ENCODE results near the gene ZNF219. TPM values are rescaled to one million over a fixed set of nuclear protein-coding genes. Genes with fewer than 3 reads are reported as not detected.
"Not testable (repeated sequence)": the region's sequence is repeated elsewhere in the genome, so short reads cannot be mapped to it uniquely, and the experiment has no call there.

ZNF219 gene
- total RNA-seq, 1 donor from 2014 or later: 11.0 TPM

DNA sequence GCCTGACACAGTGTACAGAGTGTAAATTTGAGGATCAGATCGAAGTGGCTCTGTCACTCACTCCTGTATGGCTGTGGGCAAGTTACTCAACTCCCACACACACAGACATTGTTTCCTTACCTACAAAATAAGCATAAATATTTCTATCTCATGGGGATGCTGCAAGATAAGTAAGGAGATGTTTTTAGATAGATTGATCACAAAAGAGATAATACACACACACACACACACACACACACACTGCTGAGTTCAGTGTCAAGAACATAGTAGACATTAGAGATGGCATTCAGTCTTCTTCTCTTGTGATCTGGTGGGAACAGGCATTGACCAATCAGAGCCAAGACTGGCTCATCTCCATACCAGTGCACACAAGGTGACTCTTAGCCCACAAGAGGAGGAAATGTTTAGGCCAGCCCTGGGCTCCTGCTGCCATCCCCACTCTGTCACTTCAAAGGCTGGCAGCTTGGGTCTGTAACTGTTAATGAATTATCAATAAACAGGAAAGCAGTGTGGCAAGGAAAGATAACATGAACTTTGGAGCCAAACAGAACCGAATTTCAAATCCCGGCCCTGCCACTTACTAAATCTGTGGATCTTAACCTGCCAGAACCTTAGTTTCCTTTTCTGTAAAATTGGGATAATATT lies 44.2 kb downstream of the ZNF219 start:
- intact Hi-C loops (cut with micrococcal nuclease): no loop called here
- DNase-seq (ENCODE audit: low spot score): no peak
- H3K36me3 Mint-ChIP-seq (ENCODE audit: low read depth): no peaks in the 10 kb centered on the region
- H3K9me3 Mint-ChIP-seq: no peaks in the 10 kb centered on the region
- H3K27me3 Mint-ChIP-seq (ENCODE audit: low read depth): peaks cover 8% of the 10 kb centered on the region
- H3K4me1 Mint-ChIP-seq (ENCODE audit: low read depth): peaks cover 2% of the 10 kb centered on the region
- no peak overlapping the region for H3K27ac Mint-ChIP-seq
- H3K4me3 Mint-ChIP-seq (ENCODE audit: low read depth): no peak overlapping the region

DNA sequence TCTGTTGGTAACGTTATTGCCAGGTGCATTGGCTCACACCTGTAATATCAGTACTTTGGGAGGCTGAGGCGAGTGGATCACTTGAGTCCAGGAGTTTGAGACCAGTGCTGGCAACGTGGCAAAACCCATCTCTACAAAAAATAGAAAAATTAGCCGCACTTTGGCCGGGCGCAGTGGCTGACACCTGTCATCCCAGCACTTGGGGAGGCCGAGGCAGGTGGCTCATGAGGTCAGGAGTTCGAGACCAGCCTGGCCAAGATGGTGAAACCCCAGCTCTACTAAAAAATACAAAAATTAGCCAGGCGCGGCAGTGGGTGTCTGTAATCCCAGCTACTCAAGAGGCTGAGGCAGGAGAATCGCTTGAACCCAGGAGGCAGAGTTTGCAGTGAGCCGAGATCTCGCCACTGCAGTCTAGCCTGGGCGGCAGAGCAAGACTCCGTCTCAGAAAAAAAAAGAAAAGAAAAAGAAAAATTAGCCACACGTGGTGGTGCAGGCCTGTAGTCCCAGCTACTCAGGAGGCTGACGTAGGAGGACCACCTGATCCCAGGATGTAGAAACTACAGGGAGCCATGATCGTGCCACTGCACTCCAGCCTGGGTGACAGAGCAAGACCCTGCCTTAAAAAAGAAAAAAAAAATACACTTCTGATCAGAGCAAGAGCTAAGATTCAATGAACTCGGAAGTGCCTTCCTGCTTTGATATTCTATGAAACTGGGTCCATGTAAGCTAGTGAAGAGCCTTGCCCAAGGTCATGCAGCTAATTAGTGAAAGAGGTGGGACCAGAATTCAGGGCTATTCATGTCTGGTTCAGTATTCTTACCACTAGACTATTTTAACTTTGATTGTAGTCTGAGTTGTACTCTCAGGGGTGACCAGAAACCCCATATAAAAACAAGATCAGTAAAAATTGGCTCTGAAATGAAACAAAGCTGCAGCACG lies 45.0 kb downstream of the ZNF219 start:
- Mint-ChIP-seq H3K27ac (no peak overlapping the region), H3K27me3 (ENCODE audit: low read depth) (peaks cover 14% of the 10 kb centered on the region), H3K4me1 (ENCODE audit: low read depth) (peaks cover 2% of the 10 kb centered on the region), H3K4me3 (ENCODE audit: low read depth) (no peak overlapping the region), H3K36me3 (ENCODE audit: low read depth) (no peaks in the 10 kb centered on the region), H3K9me3 (no peaks in the 10 kb centered on the region)
- no peak for DNase-seq (ENCODE audit: low spot score)
- intact Hi-C loops (cut with micrococcal nuclease): no loop called here

- Mint-ChIP-seq H3K9me3 (no peaks in the 10 kb centered on the region), H3K36me3 (ENCODE audit: low read depth) (no peaks in the 10 kb centered on the region)
Measured at GRCh38 chr14:21050597-21050996, 47.9 kb downstream of the ZNF219 start.

DNA sequence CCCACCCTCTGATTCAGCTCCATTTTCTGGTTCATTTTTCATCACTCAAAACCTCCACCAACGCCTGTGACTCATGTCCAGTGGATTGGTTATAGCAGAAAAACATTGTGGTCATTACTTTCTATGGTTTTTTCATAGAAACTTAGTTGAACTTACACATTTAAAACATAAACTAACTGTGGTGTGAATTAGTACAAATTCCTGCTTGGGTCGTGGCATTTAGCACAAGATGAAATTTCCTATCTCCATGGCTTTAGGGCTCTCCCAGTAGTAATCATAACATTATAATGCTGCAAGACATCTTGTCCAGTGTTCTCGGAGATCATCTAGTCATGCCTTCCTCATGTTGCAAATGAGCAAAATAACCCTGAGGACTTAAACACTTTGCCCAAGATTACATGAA lies 49.2 kb downstream of the ZNF219 start:
- H3K36me3 Mint-ChIP-seq (ENCODE audit: low read depth): no peaks in the 10 kb centered on the region
- H3K27ac Mint-ChIP-seq: no peak overlapping the region
- H3K9me3 Mint-ChIP-seq: no peaks in the 10 kb centered on the region
- intact Hi-C loops (cut with micrococcal nuclease): no loop called here
- H3K4me3 Mint-ChIP-seq (ENCODE audit: low read depth): no peak overlapping the region
- peaks cover 29% of the 10 kb centered on the region for H3K27me3 Mint-ChIP-seq (ENCODE audit: low read depth)
- peaks cover 2% of the 10 kb centered on the region for H3K4me1 Mint-ChIP-seq (ENCODE audit: low read depth)
- DNase-seq (ENCODE audit: low spot score): no peak

More at GRCh38 chr14:21050597-21050996, 47.9 kb downstream of the ZNF219 start:
- no peak for DNase-seq (ENCODE audit: low spot score)
- peaks cover 16% of the 10 kb centered on the region for H3K27me3 Mint-ChIP-seq (ENCODE audit: low read depth)
- no peak overlapping the region for H3K27ac Mint-ChIP-seq
- H3K4me1 Mint-ChIP-seq (ENCODE audit: low read depth): peaks cover 2% of the 10 kb centered on the region
- intact Hi-C loops (cut with micrococcal nuclease): no loop called here
- H3K4me3 Mint-ChIP-seq (ENCODE audit: low read depth): no peak overlapping the region

GRCh38 chr14:21048638-21049037 lies 49.8 kb downstream of the ZNF219 start:
- Mint-ChIP-seq H3K4me1 (ENCODE audit: low read depth) (peaks cover 4% of the 10 kb centered on the region), H3K9me3 (no peaks in the 10 kb centered on the region), H3K36me3 (ENCODE audit: low read depth) (no peaks in the 10 kb centered on the region), H3K4me3 (ENCODE audit: low read depth) (no peak overlapping the region), H3K27me3 (ENCODE audit: low read depth) (peaks cover 29% of the 10 kb centered on the region), H3K27ac (no peak overlapping the region)
- intact Hi-C loops (cut with micrococcal nuclease): no loop called here
- no peak for DNase-seq (ENCODE audit: low spot score)

GRCh38 chr14:21047378-21047781 lies 51.1 kb downstream of the ZNF219 start:
- no peaks in the 10 kb centered on the region for H3K36me3 Mint-ChIP-seq (ENCODE audit: low read depth)
- no peak overlapping the region for H3K4me3 Mint-ChIP-seq (ENCODE audit: low read depth)
- no peaks in the 10 kb centered on the region for H3K9me3 Mint-ChIP-seq
- DNase-seq (ENCODE audit: low spot score): no peak
- H3K4me1 Mint-ChIP-seq (ENCODE audit: low read depth): peaks cover 4% of the 10 kb centered on the region
- intact Hi-C loops (cut with micrococcal nuclease): no loop called here
- H3K27ac Mint-ChIP-seq: no peak overlapping the region
- peaks cover 31% of the 10 kb centered on the region for H3K27me3 Mint-ChIP-seq (ENCODE audit: low read depth)

DNA sequence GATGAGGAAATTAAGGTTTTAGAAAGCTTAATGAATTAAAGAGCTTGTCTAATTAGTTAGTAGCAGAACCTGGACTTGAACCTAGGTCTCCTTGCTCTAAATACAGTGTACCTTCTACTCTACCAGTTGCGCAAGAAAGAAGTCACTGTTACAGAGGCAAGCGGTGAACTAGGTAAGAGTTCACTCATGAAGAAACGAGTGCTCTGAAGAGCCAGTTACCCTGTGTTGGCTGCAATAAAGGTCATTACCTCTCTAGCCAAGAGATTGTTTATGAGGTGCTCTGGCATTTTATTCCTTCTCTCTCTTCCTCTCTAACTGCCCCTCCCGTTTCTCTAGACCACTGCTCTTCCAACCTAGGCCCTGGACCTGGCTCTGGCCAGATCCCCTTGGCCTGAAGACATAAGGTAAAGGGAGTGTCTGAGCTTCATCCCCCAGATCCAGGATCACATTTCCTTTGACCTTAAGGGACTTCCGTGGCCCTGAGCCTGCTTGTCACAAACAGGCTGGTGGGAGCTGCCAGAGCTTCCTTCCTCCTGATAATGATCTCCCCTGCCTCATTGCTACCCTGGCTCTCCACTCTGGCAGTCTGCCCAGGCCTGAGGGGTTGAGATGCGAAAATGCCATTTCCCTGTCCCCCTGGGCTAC lies 54.4 kb downstream of the ZNF219 start:
- no peak overlapping the region for H3K27ac Mint-ChIP-seq
- H3K9me3 Mint-ChIP-seq: no peaks in the 10 kb centered on the region
- intact Hi-C loops (cut with micrococcal nuclease): no loop called here
- no peaks in the 10 kb centered on the region for H3K36me3 Mint-ChIP-seq (ENCODE audit: low read depth)
- no peak for DNase-seq (ENCODE audit: low spot score)
- H3K4me1 Mint-ChIP-seq (ENCODE audit: low read depth): peaks cover 2% of the 10 kb centered on the region
- no peak overlapping the region for H3K4me3 Mint-ChIP-seq (ENCODE audit: low read depth)
- peaks cover 26% of the 10 kb centered on the region for H3K27me3 Mint-ChIP-seq (ENCODE audit: low read depth)

DNA sequence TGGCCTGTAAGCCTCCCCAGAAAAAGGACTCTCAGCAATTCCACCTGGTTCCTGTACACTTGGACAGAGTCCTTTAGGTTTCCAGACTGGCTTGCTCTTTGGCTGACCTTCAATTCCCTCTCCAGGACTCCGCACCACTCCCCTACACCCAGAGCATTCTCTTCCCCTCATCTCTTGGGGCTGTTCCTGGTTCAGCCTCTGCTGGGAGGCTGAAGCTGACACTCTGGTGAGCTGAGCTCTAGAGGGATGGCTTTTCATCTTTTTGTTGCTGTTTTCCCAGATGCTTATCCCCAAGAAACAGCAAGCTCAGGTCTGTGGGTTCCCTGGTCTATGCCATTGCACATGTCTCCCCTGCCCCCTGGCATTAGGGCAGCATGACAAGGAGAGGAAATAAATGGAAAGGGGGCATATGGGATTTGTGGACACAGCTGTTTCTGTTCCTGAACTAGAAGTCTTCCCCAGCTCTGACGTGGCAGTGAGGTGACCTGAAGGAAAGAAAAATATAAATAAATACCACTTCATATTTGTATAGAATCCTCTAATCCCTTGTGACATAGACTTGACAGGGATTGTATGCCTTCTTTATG lies 55.0 kb downstream of the ZNF219 start:
- Mint-ChIP-seq H3K9me3 (no peaks in the 10 kb centered on the region), H3K27me3 (ENCODE audit: low read depth) (peaks cover 22% of the 10 kb centered on the region), H3K4me1 (ENCODE audit: low read depth) (peaks cover 2% of the 10 kb centered on the region), H3K36me3 (ENCODE audit: low read depth) (no peaks in the 10 kb centered on the region), H3K27ac (no peak overlapping the region), H3K4me3 (ENCODE audit: low read depth) (no peak overlapping the region)
- DNase-seq (ENCODE audit: low spot score): no peak
- intact Hi-C loops (cut with micrococcal nuclease): no loop called here

- Mint-ChIP-seq H3K9me3 (no peaks in the 10 kb centered on the region), H3K36me3 (ENCODE audit: low read depth) (no peaks in the 10 kb centered on the region), H3K4me3 (ENCODE audit: low read depth) (no peak overlapping the region), H3K27ac (no peak overlapping the region), H3K27me3 (ENCODE audit: low read depth) (peaks cover 23% of the 10 kb centered on the region), H3K4me1 (ENCODE audit: low read depth) (peaks cover 2% of the 10 kb centered on the region)
- intact Hi-C loops (cut with micrococcal nuclease): no loop called here
- no peak for DNase-seq (ENCODE audit: low spot score)
Measured at GRCh38 chr14:21042918-21043317, 55.5 kb downstream of the ZNF219 start.

- intact Hi-C loops (cut with micrococcal nuclease): no loop called here
- Mint-ChIP-seq H3K4me3 (ENCODE audit: low read depth) (no peak within 1 kb of the TSS), H3K9me3 (no peaks in the 10 kb centered on the region), H3K4me1 (ENCODE audit: low read depth) (peaks cover 2% of the 10 kb centered on the region), H3K36me3 (ENCODE audit: low read depth) (no peaks in the 10 kb centered on the region), H3K27ac (no peak within 1 kb of the TSS), H3K27me3 (ENCODE audit: low read depth) (peaks cover 28% of the 10 kb centered on the region)
- DNase-seq (ENCODE audit: low spot score): no peak
Measured at GRCh38 chr14:21041676-21042433, 56.6 kb downstream of the ZNF219 start, which contains the start of gene RNASE7. Gene RNASE7 (plus strand): TSS chr14:21042362. CDS start chr14:21042993, 631 bp downstream.

DNA sequence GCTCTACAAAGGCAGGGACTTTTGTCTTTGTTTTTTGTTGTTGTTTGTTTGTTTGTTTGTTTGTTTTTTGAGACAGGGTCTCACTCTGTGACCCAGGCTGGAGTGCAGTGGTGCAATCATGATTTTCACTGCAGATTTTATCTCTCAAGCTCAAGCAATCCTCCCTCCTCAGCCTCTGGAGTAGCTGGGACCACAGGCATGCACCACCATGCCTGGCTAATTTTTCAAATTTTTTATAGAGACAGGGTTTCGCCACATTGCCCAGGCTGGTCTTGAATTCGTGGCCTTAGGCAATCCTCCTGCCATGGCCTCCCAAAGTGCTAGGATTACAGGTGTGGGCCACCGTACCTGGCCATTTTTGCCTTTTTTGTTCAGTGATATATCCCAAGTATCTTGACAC lies 57.5 kb downstream of the ZNF219 start:
- not testable (repeated sequence) for H3K9me3 Mint-ChIP-seq, H3K27ac Mint-ChIP-seq

GRCh38 chr14:21040370-21040925 lies 58.0 kb downstream of the ZNF219 start:
- peaks cover 2% of the 10 kb centered on the region for H3K4me1 Mint-ChIP-seq (ENCODE audit: low read depth)
- H3K36me3 Mint-ChIP-seq (ENCODE audit: low read depth): no peaks in the 10 kb centered on the region
- no peak for DNase-seq (ENCODE audit: low spot score)
- H3K9me3 Mint-ChIP-seq: no peaks in the 10 kb centered on the region
- H3K4me3 Mint-ChIP-seq (ENCODE audit: low read depth): no peak overlapping the region
- intact Hi-C loops (cut with micrococcal nuclease): loop anchor here (1.0 kb wide), 1 partner anchor 26 kb away; no protein-coding TSS in a partner anchor
- peaks cover 27% of the 10 kb centered on the region for H3K27me3 Mint-ChIP-seq (ENCODE audit: low read depth)
- H3K27ac Mint-ChIP-seq: no peak overlapping the region

More for the DNA sequence above, 57.5 kb downstream of the ZNF219 start:
- H3K4me1 Mint-ChIP-seq (ENCODE audit: low read depth); H3K4me3 Mint-ChIP-seq (ENCODE audit: low read depth); H3K36me3 Mint-ChIP-seq (ENCODE audit: low read depth); DNase-seq (ENCODE audit: low spot score): not testable (repeated sequence)
- peaks cover 30% of the 10 kb centered on the region for H3K27me3 Mint-ChIP-seq (ENCODE audit: low read depth)
- intact Hi-C loops (cut with micrococcal nuclease): loop anchor here (1.0 kb wide), 1 partner anchor 27 kb away; no protein-coding TSS in a partner anchor
